Thyroid gland (tissue), 4 donors: ENCODE results near the gene HSDL1. TPM values are rescaled to one million over a fixed set of nuclear protein-coding genes. Genes with fewer than 3 reads are reported as not detected.

ENCODE experiments used
- DNase-seq, 2 donors: peaks; one replicate each; pipeline ENCODE4 v3.0.0-alpha.2; 2019
- H3K27ac ChIP-seq, 3 donors: fragments of 200-600 bp; sonication (generic); 1 replicate in 2 of 3; 2 replicates in 1 of 3; pipeline ENCODE4 v1.5.1; 2016 to 2019; ENCODE audit warnings: mild to moderate bottlenecking in 1 of 3, moderate library complexity in 1 of 3
- H3K27me3 ChIP-seq: fragments of 200-600 bp; sonication (generic); one replicate; pipeline ENCODE4 v1.5.1; 2019
- H3K36me3 ChIP-seq, 2 donors: fragments of 200-600 bp; sonication (generic); one replicate each; pipeline ENCODE4 v1.5.1; 2016 to 2019
- H3K4me1 ChIP-seq, 2 donors: fragments of 200-600 bp; sonication (generic); one replicate each; pipeline ENCODE4 v1.5.1; 2017 to 2019
- H3K4me3 ChIP-seq, 3 donors: fragments of 200-600 bp; sonication (generic); replicated peaks in 1 of 3; 1 replicate in 2 of 3; 2 replicates in 1 of 3; pipeline ENCODE4 v1.5.1; 2016; ENCODE audit warnings: mild to moderate bottlenecking in 1 of 3
- H3K9me3 ChIP-seq: fragments of 200-600 bp; sonication (generic); one replicate; pipeline ENCODE4 v1.5.1; 2017
- CTCF ChIP-seq, 6 experiments: fragments of 200-600 bp in 3 of 6; fragments of 450-650 bp in 3 of 6; sonication (generic) in 3 of 6; IDR thresholded peaks; one replicate each; pipeline ENCODE4 v1.5.1; 2016 to 2019; ENCODE audit warnings: antibody characterized with exemption in 6 of 6, mild to moderate bottlenecking in 2 of 6, inconsistent platforms in 1 of 6, moderate library complexity in 1 of 6
- POLR2A ChIP-seq, 2 donors: fragments of 450-650 bp; IDR thresholded peaks; one replicate each; pipeline ENCODE4 v1.6.1; 2017; ENCODE audit warnings: antibody characterized with exemption in 2 of 2, mild to moderate bottlenecking in 2 of 2, moderate library complexity in 1 of 2
- WGBS, 2 donors: methylation state at CpG; one replicate each; pipeline ENCODE4 v1.1.5; 2017; 5-methylcytosine and 5-hydroxymethylcytosine counted together
- intact Hi-C: fragments of 100-400 bp; cut with DNase I; formaldehyde crosslinking; loops from one replicate; pipeline ENCODE4 v1.15.1; 2023
- total RNA-seq, 4 donors: library from RNA; depleted of rRNA; stranded (reverse); fragments of >200 nt; gene quantifications; one replicate each; pipeline ENCODE4 v1.2.3, GENCODE V29; 2016

The HSDL1 gene
- total RNA-seq, 4 donors from 2014 or later, result 37.2 to 82.9 (median 59.5) TPM

DNA sequence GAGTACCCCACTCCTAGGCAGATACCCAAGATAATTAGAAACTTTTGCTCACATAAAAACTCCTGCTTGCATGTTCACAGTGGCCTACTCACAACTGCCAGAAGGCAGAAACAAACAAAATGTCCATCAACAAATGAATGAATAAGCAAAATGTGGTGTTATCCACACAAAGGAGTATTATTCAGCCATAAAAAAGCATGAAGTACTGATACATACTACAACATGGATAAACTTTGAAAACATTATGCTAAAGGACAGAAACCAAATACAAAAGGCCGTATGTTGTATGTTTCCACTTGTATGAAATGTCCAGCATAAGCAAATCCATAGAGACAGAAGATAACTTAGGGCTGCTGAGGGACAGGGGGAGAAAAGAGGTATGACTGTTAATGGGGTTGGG is 1.9 kb downstream of the HSDL1 start:
- Histone ChIP-seq H3K9me3 (no peaks in the 10 kb centered on the region), H3K4me1 (peaks cover 21 to 24% of the 10 kb centered on the region in 2 donors), H3K4me3 (no peak overlapping the region), H3K36me3 (no peaks in the 10 kb centered on the region), H3K27ac (peak overlapping the region in 1 of 3 donors; percentile 88), H3K27me3 (no peaks in the 10 kb centered on the region)
- intact Hi-C loops, result no loop called here
- no peak for TF ChIP-seq POLR2A (IDR thresholded peaks at IDR 0.05)
- no peak for TF ChIP-seq CTCF (IDR thresholded peaks at IDR 0.05)
- DNase-seq, result no peak
- 90 to 96% methylated on average over 1 of the region's 1 CpG for WGBS, 2 donors

- H3K36me3 ChIP-seq, result no peaks in the 10 kb centered on the region
- TF ChIP-seq CTCF (IDR thresholded peaks at IDR 0.05) (no peak), POLR2A (IDR thresholded peaks at IDR 0.05) (no peak)
- H3K27me3 ChIP-seq, result no peaks in the 10 kb centered on the region
- H3K27ac ChIP-seq, result no peak overlapping the region
- peaks cover 36 to 42% of the 10 kb centered on the region in 2 donors for H3K4me1 ChIP-seq
- no peaks in the 10 kb centered on the region for H3K9me3 ChIP-seq
- 85 to 86% methylated on average over 13 of the region's 13 CpGs for WGBS, 2 donors
- intact Hi-C loops, result no loop called here
- no peak overlapping the region for H3K4me3 ChIP-seq
- no peak for DNase-seq
Measured at GRCh38 chr16:84141143-84141670, 3.8 kb downstream of the HSDL1 start.

- 69 to 79% methylated on average over 6 of the region's 6 CpGs for WGBS, 2 donors
- TF ChIP-seq POLR2A (IDR thresholded peaks at IDR 0.05), result no peak
- TF ChIP-seq CTCF (IDR thresholded peaks at IDR 0.05), result no peak
- no peaks in the 10 kb centered on the region for H3K9me3 ChIP-seq
- intact Hi-C loops, result no loop called here
- H3K36me3 ChIP-seq, result no peaks in the 10 kb centered on the region
- no peak for DNase-seq
- no peaks in the 10 kb centered on the region for H3K27me3 ChIP-seq
- peak overlapping the region; percentile 92 to 95 (median 95) for H3K27ac ChIP-seq
- peaks cover 46 to 52% of the 10 kb centered on the region in 2 donors for H3K4me1 ChIP-seq
- H3K4me3 ChIP-seq, result no peak overlapping the region
Measured at GRCh38 chr16:84139628-84140258, 5.2 kb downstream of the HSDL1 start.

DNA sequence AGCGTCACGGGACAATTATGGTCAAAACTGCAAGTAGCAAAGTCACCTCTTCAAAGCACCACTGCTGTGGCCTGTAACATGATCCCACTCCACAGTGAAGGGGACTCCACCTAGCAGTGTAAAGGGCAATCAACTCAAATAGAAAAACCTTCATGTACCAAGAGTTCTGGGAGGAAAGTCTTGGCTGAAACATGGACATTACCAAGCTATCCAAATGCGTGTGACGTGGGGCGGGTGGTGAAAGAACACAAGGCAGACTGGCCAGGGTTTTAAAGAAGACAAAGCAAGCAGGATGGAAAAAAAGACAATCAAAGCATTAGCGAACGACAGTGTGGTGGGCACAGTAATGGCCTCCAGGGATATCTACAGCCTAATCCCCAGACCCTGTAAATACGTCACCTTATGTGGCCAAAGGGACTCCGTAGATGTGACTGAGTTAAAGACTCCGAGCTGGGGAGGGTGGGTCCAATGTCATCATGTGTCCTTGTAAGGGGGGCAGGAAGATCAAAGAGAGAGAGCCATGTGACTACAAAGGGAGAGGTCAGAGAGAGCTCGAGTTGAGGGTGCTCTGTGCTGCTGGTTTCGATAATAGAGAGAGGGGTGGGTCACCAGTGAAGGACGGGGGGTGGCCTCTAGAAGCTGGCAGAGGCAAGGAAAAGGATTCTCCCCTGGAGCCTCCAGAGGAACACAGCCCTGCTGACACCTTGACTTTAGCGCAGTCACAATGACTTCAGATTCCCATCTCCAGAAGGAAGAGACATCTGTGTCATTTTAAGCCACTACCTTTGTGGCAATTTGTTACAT is 6.0 kb downstream of the HSDL1 start:
- intact Hi-C loops, result no loop called here
- Histone ChIP-seq H3K4me1 (peaks cover 52 to 56% of the 10 kb centered on the region in 2 donors), H3K4me3 (no peak overlapping the region), H3K36me3 (no peaks in the 10 kb centered on the region), H3K9me3 (no peaks in the 10 kb centered on the region), H3K27me3 (no peaks in the 10 kb centered on the region), H3K27ac (peak overlapping the region; percentile 92 to 95 (median 95))
- DNase-seq, result peak; percentile 87
- WGBS, 2 donors, result 33 to 36% methylated on average over 14 of the region's 14 CpGs
- TF ChIP-seq CTCF (IDR thresholded peaks at IDR 0.05), result no peak
- peak in 1 of 2 donors; percentile 76 for TF ChIP-seq POLR2A (IDR thresholded peaks at IDR 0.05)

DNA sequence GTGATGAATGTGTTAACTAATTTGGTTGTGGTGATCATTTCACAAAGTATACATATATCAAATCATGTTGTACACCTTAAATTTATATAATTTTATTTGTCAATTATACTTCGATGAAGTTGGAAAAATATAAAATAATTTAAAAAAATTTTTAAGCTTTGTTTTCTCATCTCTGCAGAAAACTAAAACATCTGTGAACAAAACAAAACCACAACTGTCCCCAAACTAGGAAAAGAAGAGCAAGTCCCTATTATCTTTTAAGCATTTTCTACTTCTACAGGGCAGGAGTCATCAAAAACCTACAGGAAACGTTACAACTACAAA is 6.5 kb downstream of the HSDL1 start:
- WGBS, 2 donors, result 45% methylated on average over 2 of the region's 2 CpGs
- TF ChIP-seq CTCF (IDR thresholded peaks at IDR 0.05), result no peak
- no peak for TF ChIP-seq POLR2A (IDR thresholded peaks at IDR 0.05)
- Histone ChIP-seq H3K9me3 (no peaks in the 10 kb centered on the region), H3K4me1 (peaks cover 57 to 62% of the 10 kb centered on the region in 2 donors), H3K27me3 (no peaks in the 10 kb centered on the region), H3K36me3 (no peaks in the 10 kb centered on the region), H3K27ac (peak overlapping the region; percentile 92 to 95 (median 95)), H3K4me3 (no peak overlapping the region)
- intact Hi-C loops, result no loop called here
- DNase-seq, result no peak
